ENCODE results near the gene DENND1A.

GRCh38 chr9:123348317-123348992 is 581.5 kb downstream of the DENND1A start:
- TF ChIP-seq EZH2 (IDR thresholded peaks at IDR 0.05) (no peak), CTCF (IDR thresholded peaks at IDR 0.05) (no peak)
